PFSK-1 (cell line): ENCODE data around the gene TMEM60. TPM values are rescaled to one million over a fixed set of nuclear protein-coding genes. Genes with fewer than 3 reads are reported as not detected.
A peak's percentile ranks its signal among the peaks of the same experiment; 100 is the strongest.

ENCODE experiments used
- FOXP2 ChIP-seq: optimal IDR thresholded peaks from 2 replicates; pipeline ENCODE3; 2011; ENCODE audit warnings: borderline replicate concordance, control low read depth, inconsistent platforms; ENCODE audit not compliant: insufficient read depth; ENCODE audit errors: extremely low read length, extremely low read depth
- POLR2AphosphoS5 ChIP-seq: IDR thresholded peaks from 2 replicates; pipeline ENCODE4 v1.6.1; 2012; ENCODE audit warnings: low read depth, mild to moderate bottlenecking, control low read depth, low read length, moderate library complexity
- SIN3A ChIP-seq: IDR thresholded peaks from 2 replicates; pipeline ENCODE4 v1.6.1; 2012; ENCODE audit warnings: mild to moderate bottlenecking, low read length, moderate library complexity, borderline replicate concordance; ENCODE audit not compliant: insufficient read depth
- TAF1 ChIP-seq: IDR thresholded peaks from 2 replicates; pipeline ENCODE4 v1.6.1; 2012; ENCODE audit warnings: low read length, control low read depth, borderline replicate concordance; ENCODE audit not compliant: insufficient read depth
- polyA plus RNA-seq: library from polyadenylated mRNA; unstranded; fragments of >200 nt; gene quantifications from one replicate; pipeline ENCODE4 v1.2.1, GENCODE V29; 2012; ENCODE audit warnings: low read depth, missing spikeins; ENCODE audit not compliant: insufficient read length
- TF ChIP-seq, protein P1 (sequence below), 2 experiments: IDR thresholded peaks; 2 replicates each; pipeline versions ENCODE4 v1.6.1 to v1.8.0; 2011 to 2012; ENCODE audit warnings: low read depth in 2 of 2, low read length in 2 of 2, control low read depth in 1 of 2, inconsistent platforms in 1 of 2, mild to moderate bottlenecking in 1 of 2, moderate library complexity in 1 of 2; ENCODE audit not compliant: insufficient read depth in 1 of 2

TMEM60 gene, protein sequence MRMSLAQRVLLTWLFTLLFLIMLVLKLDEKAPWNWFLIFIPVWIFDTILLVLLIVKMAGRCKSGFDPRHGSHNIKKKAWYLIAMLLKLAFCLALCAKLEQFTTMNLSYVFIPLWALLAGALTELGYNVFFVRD
- polyA plus RNA-seq: 6.6 TPM

- TF ChIP-seq POLR2AphosphoS5 (peak; percentile 55; the same call in 1 of the 2 replicates), TAF1 (no peak; the same call in 1 of the 2 replicates), FOXP2 (peak; percentile 88), SIN3A (peak; percentile 71; the same call in 1 of the 2 replicates)
- TF ChIP-seq, protein P1, sequence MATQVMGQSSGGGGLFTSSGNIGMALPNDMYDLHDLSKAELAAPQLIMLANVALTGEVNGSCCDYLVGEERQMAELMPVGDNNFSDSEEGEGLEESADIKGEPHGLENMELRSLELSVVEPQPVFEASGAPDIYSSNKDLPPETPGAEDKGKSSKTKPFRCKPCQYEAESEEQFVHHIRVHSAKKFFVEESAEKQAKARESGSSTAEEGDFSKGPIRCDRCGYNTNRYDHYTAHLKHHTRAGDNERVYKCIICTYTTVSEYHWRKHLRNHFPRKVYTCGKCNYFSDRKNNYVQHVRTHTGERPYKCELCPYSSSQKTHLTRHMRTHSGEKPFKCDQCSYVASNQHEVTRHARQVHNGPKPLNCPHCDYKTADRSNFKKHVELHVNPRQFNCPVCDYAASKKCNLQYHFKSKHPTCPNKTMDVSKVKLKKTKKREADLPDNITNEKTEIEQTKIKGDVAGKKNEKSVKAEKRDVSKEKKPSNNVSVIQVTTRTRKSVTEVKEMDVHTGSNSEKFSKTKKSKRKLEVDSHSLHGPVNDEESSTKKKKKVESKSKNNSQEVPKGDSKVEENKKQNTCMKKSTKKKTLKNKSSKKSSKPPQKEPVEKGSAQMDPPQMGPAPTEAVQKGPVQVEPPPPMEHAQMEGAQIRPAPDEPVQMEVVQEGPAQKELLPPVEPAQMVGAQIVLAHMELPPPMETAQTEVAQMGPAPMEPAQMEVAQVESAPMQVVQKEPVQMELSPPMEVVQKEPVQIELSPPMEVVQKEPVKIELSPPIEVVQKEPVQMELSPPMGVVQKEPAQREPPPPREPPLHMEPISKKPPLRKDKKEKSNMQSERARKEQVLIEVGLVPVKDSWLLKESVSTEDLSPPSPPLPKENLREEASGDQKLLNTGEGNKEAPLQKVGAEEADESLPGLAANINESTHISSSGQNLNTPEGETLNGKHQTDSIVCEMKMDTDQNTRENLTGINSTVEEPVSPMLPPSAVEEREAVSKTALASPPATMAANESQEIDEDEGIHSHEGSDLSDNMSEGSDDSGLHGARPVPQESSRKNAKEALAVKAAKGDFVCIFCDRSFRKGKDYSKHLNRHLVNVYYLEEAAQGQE (IDR thresholded peaks at IDR 0.05; ENCODE audit: insufficient read depth in 1 of 2, low read depth in 2 of 2, low read length in 2 of 2): no peak
Measured at GRCh38 chr7:77798394-77799077, at the start of gene TMEM60, which contains the start of gene PHTF2. Gene TMEM60 (minus strand): TSS chr7:77798434. CDS start chr7:77794373, 4,061 bp downstream. Gene PHTF2 (plus strand): TSS chr7:77798773.

DNA sequence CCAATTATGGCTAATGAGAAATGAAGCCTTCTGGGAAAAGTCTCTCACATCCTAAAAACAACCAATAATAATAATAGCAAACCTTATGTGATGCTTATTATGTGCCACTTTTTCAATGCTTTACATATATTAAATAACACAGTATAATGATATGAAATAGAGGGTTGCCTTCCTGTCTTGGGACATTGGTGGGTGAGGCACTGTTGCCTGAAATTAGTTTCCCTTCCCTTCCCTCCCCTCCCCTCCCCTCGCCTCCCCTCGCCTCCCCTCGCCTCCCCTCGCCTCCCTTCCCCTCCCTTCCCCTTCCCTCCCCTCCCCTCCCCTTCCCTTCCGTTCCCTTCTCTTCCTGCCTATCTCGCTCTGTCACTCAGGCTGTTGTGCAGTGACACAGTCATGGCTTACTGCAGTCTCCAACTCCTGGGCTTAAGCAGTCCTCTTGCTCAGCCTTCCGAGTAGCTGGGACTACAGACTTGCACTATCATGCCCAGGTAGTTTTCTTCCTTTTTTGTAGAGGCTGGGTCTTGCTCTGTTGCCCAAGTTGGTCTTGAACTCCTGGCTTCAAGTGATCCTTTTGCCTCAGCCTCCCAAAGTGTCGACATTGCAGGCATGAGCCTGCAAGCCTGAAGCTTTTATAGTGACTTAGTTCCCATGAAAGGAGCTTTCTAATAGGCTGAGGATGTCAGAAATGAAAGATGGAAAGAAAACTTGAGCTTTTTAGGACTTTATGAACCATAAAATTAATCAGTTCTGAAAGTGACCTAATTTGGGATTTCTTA, 48.3 kb upstream of the TMEM60 start:
- TF ChIP-seq FOXP2 (no peak), SIN3A (no peak), POLR2AphosphoS5 (no peak), TAF1 (no peak)
- TF ChIP-seq, protein P1 (IDR thresholded peaks at IDR 0.05; ENCODE audit: insufficient read depth in 1 of 2, low read depth in 2 of 2, low read length in 2 of 2): no peak

GRCh38 chr7:77843194-77843593, 45.0 kb upstream of the TMEM60 start:
- TF ChIP-seq SIN3A: no peak
- TF ChIP-seq, protein P1 (IDR thresholded peaks at IDR 0.05; ENCODE audit: insufficient read depth in 1 of 2, low read depth in 2 of 2, low read length in 2 of 2): no peak
- TF ChIP-seq POLR2AphosphoS5: no peak
- no peak for TF ChIP-seq FOXP2
- TF ChIP-seq TAF1: no peak

GRCh38 chr7:77839919-77840318, 41.7 kb upstream of the TMEM60 start:
- no peak for TF ChIP-seq POLR2AphosphoS5
- no peak for TF ChIP-seq SIN3A

GRCh38 chr7:77838929-77839491, 40.8 kb upstream of the TMEM60 start:
- no peak for TF ChIP-seq TAF1

GRCh38 chr7:77837966-77838365, 39.7 kb upstream of the TMEM60 start:
- TF ChIP-seq, protein P1 (IDR thresholded peaks at IDR 0.05; ENCODE audit: insufficient read depth in 1 of 2, low read depth in 2 of 2, low read length in 2 of 2): no peak
- TF ChIP-seq POLR2AphosphoS5 (no peak), FOXP2 (no peak), TAF1 (no peak), SIN3A (no peak)
